Measurements from ENCODE around the gene PTPRK.

PTPRK gene

DNA sequence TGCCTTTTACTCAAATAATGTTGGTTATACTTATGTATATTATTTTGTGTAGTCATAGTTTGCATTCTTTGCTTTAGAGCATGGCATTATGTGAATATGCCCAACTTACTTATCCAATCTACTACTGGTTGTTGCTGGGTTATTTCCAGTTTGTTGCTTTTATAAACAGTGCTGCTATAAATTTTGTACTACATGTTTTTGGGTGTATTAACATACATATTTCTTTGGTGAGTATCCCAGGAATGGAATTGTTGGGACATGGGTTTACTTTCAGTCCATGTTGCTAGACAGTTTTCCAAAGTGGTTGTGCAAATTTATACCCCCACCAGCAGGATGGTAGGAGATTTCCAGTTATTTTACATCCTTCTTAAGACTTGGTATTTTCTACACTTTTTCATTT, 462.5 kb downstream of the PTPRK start:
- DNase-seq = no peak

DNA sequence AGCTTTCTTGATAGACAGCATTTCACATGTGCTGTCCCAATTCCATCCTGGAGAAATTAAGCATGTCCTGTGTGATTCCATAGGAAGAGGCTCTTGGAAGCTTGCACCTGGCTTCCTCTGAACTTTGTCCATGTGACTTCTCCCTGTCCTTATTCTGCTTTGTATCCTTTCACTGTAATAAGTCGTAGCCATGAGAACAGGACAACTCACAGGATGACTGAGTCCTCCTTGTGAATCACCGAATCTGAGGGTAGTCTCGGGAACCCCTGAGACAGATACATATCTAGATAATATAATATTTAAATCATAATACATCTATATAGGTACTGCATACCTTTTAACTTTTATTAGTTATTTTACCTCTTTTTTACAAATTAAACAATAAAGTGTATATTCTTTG, 462.9 kb downstream of the PTPRK start:
- no peak for DNase-seq

DNA sequence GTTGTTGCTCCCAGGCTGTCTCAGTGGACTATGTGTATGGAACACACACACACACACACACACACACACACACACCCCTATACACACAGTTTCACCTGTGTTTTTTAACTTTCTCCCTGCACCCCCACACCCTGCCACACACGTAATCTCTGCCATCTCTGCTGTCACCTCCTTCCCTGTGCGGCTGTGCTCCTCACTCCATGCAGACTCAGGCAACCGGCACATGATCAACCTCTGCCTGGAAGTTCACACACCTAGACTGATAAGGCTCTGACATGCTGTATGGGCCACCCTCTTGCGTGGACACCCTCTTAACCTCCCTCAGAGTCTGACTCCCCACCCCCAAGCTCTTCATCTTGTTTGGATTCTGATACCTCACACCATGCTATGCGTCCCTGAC, 467.3 kb downstream of the PTPRK start:
- DNase-seq = no peak

DNA sequence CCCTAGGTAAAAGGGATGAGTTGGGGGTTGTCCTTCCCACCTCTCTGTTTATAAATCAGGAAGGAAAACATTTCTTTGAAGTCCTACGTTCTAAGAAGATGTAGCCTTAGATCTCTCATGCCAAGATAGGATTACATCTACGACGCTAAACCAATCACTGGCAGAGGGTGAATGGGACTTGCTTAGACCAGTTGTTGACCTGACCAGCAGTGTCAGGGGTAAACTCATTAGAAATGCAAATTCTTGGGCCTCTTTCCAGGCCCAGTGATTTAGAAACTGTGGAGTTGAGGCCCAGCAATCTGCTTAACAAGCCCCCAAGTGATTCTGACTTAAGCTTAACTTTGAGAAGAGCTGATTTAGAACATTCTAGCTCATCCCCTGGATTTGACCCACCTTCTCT, 472.4 kb downstream of the PTPRK start:
- DNase-seq = no peak

DNA sequence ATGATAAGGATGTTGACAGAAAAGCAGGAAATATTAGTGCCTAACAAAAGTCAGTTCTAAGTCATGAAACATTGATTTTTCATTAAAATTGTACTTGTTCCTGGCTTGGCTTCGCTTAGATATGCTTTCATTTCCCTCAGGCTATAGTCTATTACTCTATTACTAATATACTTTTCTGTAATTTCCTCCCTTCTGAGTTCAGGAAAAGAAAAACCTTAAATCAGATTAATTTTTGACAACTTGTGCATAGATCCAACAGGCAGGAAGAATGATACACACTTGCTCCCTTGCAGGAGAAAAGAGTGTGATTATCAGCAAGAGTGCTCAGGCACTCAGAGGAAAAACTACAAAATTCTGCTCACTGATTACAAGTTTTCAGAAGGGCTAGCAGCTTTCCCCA, 474.4 kb downstream of the PTPRK start:
- no peak for DNase-seq

DNA sequence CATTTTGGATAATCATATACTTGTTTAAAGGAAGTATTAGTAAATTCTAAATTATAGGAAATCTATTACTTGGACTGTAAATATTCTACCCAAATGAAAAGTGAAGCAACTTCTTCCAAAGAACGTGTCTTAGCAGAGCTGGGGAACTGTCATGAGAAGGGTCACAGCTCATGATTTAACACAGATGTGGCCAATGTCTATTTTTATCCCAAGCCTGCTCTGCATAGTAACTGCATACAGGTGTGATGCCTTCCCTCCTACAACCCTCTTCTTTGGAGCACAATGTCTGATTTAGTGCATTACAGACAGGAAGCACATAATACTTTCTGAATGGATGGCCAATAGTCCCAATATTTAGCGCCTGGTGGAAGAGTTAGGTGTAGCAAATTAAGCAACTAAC, 480.9 kb downstream of the PTPRK start:
- no peak for DNase-seq

DNA sequence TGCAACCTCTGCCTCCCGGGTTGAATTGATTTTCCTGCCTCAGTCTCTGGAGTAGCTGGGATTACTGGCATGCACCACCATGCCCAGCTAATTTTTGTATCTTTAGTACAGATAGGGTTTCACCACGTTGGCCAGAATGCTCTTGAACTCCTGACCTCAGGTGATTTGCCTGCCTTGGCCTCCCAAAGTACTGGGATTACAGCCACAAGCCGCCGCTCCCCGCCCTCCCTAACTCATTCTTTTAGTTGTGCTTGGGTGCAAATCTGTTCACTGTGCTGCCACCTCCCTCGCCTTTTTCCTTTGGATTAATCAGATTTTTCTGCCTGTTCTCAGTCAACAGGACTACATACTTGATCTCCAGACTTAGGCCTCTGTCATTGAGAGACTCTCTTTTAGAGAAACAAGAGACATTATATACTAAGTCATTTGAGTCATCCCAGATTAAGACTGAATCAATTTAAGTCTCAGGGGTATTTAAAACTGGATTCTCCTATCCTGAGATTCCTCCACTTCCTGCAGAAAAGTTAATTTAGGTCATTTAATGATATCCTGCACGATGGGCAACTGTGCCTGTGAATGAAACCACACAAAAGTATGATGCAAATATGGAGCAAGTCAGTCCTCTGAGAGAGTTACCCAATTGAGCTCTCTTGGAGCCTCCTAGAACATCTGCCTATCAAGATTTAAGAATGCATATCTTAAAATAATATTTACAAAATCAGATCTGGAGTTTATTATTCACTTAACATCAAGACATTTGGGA, 483.4 kb downstream of the PTPRK start:
- DNase-seq = no peak

DNA sequence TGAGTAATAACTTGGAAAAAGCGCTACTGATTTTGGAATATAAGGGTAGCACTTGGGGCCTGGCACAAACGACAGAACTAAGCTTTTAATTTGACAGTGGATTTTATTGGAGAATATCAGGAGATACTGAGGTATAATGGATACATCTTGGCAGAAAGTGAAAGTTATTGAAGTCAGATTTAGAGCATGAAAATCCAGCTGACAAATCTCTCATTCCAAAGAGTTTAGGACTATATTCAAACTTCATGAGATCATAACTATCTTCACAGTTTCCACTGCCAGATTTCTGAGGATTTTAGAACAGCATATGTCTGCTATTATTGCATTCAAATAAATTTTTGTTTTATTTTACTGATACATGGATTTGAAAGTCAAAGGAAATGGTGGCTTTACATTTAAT, 487.2 kb downstream of the PTPRK start:
- no peak for DNase-seq

DNA sequence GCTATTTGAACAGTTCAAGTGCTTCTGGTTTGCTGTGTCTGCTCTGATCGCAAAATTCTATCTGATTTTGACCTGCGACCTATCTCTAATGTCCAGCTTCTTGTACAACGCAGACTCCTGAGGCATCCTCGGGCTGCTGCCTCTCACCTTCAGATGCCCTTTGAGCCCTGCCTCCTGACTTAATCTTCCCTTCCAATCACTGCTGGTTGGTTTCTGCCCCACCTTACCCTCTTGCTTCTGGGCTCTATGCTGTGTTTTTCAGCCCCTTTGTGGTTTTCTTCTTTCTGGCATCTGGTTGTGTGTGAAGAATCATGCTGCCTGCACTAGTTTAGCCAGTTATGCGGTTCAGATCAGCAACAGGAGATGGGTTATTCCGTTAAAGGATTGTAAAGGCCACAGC, 488.4 kb downstream of the PTPRK start:
- no peak for DNase-seq

DNA sequence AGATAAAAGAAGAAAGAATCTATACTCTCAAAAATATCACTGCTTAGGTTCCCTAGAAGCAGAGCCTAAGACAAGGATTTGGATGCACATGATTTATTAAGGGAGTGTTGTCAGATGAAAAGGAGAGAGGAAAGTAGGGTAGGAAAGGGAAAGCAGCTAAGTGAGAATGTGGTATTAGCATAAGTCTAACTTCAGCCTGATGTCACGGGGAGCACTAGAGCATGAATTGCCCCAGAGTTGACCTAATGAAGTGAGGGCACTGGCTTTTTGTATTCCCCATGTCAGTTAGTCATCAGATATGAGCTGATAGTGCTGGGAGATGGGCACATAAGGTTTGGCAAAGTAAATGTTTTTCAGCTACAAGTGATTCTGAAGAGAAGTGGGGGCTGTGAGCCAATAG, 490.6 kb downstream of the PTPRK start:
- DNase-seq = no peak

DNA sequence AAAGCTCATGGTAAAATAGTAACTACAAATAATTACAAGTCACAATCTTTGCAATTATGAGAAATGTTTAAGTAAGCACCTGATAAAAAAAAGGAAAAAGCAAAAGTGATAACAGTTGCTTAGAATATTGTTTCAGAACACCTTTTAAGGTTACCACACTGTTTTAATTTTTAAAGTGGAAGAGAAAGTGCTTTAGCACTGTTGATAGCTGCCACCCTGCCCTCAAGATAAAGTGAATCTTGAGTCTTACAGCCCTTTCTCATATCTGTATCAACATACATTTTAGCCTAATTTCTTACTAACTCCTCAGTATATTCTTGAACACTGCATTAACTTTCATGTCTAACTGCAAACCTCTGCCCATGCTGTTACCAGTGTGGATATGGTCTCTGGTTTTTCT, 492.2 kb downstream of the PTPRK start:
- DNase-seq = no peak

DNA sequence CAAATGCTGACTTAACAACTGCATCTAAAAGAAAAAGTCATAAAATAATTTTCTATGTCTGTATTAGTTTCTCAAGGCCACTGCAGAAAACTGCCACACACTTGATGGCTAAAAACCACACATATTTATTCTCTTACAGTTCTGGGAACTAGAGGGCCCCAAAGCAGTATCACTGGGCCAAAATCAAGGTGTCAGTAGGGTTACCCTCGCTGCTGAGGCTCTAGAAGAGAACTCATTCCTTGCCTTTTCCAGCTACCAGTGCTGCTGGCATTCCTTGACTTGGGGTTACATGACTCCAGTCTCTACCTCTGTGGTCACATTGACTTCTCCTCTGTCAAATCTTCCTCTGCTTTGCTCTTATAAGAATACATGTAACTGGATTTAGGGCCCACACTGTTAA, 494.9 kb downstream of the PTPRK start:
- no peak for DNase-seq

DNA sequence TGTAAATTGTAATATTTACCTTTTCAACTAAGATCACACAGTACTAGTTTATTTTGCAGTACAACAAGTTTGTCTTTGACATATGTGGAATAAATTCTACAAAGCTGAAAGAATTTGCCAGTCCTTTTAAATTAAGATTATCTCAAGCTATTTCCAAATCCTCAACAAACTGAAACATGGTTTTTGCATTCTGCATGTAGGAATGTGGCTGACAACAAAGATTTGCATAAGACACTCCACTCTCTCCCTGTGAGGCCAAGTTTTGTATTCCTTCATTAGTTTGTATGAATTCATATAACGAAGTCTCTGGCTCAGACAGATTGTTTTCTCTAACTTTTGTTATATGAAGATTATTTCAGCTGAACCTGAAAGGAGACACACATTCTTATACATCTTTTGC, 495.4 kb downstream of the PTPRK start:
- no peak for DNase-seq

DNA sequence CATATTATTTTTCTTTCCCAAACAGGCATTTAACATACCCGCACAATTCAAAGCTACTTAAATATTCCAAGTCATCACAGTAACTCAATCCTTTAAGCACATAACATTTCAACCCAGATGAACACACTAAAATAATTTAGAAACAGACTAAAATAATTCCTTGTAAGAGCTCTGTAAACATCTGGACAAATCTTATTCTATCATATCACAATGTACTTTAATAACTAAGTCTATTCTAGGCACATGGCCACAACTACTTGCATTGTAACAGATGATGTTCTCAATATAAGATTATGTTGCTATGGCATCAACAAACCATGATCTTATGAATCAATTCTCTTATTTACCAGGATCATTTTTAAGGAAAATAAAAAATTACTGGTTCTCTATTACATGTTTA, 496.4 kb downstream of the PTPRK start:
- no peak for DNase-seq

DNA sequence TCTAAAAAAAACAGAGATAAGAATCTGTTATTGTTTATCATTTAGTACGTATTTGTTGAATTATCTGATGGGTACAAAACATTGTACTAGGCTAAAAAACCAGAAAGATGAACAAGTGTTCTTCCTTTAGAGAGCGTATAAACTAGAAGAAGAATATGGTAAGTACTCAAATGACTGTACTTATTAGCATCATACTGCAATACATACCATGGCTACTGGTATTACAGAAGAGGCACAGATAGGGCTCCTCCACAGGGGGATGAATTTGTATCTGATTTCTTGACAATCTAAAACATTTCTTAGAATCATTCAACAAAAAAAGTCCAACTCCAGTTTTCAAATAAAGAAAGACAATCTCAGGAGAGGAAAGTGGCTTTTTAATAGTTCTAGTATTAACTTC, 501.6 kb downstream of the PTPRK start:
- DNase-seq = no peak

DNA sequence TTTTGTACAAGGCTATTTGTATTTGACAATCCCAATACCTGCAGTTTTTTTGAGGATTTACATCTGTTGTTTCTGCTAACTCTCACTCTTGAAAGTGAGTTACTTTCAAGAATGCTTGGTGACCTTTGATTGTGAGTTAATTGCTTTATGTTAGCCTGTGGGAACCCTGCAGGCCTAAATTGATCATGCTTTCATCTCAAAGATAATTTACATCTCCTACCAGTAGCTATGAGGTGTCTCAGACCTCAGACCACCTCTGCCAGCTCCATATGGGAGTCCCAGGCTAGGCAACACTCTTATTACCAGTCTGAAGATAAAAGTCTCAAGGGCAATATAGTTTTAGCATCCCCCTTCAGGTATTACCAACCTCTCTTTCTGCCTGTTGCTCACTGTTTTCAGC, 503.1 kb downstream of the PTPRK start:
- DNase-seq = no peak

DNA sequence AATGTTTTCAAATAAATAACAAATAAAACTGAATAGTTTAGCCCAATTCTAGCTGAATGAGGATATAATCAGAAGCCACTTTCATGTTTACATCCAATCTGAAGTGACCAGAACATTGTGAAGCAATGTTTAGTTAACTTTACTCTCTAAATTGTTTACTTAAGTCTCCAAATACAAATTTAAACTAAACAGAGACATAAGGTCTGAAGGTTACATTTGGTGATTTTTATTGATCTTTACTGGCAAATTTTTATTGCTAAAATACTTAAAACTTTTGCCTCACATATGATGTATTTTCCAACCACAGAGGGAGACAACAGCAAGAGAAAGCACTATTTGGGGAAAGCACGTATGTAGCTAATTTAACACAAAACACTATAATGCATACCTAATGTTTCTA, 512.7 kb downstream of the PTPRK start:
- no peak for DNase-seq

DNA sequence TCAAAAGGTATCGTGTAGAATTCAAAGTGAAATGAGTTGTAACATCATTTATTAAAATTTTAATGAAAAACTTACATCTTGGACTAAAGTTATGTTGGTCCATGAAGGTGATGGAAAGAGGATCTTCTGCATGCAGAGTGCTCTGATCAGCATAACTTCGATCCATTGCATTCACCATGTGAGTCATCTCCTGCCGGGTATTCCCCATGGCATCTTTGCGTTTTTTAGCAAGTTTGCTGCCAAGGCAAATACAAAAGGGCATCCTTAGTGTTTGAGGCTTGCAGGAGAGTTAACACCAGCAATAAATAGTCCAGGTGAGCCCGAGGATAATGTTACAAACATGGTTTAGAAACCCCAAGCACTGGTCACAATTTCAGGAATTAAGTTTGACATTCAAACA, 515.4 kb downstream of the PTPRK start:
- DNase-seq = no peak

DNA sequence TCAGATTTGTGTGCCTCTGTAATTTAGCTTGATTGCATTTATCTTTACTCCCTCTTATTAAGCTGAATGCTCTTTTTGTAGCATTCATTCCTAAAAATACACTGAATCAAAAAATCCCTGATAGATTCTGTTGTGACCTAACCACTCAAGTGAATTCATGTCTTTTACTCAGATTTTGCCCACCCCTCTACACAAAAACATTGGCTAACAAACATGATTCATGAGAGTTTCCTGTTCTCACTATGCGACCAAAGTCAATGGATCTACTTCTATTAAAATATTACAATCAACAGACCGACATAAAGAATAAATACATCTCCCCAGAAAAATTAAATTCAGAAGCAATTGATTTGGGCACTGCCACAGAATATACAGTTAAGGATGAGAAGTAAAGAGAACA, 520.0 kb downstream of the PTPRK start:
- no peak for DNase-seq

DNA sequence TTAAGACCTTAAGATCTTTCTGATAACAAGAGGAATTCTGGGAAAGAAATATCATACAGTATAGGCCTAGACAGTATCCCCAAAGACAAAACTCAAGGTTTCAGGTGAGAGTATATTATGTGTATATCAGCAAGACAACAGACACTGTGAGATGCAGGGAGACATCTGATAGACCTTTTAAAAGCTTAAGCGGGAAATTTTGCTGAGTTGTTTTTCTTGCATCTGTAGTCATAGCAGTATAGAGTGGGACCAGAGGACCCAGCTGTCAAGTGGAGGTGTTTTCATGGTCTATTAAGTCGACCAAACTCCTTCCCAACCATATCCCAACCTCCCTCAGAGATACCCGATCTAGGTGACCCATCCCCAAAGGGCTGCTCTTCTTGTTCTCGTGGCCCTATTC, 521.4 kb downstream of the PTPRK start:
- DNase-seq = no peak

DNA sequence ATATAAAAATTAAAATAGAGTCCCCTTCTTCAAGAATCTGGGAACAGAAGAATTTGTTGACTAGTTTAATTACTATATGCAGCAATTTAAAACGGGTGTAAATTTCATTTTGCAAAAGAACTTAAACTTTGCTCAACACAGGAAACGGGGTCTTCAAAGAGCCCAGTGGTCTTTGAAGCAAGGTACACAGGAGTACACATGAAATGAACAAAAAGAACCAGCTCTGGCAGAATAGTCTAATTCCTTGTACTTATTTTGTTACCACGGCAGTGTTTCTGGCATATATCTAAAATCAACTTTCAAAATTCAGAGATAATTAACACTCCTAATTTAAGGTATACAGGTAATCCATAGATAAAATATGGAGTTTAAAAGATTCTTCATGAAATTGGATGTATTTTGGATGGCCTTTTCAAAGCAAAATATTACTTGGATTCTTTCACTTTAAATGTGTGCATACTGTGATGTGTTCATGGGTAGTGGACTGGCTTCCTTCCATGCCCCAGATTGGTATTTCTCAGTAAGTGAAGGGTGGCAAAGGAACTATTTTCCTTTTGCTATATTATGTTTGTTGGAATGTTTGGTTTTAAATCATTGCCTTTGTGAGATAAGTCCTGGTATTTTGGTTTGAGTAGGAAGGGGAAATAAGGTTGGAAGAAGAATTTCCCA, 522.8 kb downstream of the PTPRK start:
- DNase-seq = no peak

DNA sequence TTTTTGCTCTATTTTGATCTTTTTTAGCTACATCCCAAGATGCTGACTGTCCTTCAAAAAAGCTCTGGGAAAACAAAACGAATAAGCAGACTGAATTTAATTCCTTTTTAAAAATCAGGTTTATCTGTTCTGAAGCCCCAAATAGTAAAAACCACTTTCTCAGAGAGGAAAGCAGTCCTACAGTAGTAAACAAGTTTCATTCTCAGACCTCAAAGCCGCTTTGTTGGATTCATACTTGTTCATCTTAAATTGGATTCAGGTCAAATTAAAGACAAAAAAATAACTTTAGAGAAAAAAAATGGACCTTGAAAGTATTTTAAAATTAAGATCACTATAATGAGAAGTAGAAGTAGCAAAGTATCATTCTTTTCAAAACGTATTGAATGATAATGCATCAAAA, 523.5 kb downstream of the PTPRK start:
- no peak for DNase-seq

DNA sequence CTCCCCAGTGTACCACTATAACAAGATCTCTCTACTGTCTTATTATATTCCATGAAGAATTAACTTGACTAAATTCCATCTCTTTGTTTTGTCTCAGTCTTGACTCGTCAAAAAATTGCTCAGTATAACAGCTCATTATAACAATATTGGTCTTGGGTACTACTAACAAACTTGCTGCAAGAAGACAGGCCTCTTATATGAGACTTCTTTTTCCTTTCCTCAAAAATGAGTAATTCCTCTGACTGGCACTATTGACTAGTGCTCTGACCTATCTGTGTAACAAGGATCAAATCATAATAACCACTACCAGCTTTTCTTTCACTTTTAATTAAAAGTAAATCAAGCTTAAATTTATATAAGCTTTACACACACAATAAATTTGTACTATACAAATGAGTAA, 528.3 kb downstream of the PTPRK start:
- no peak for DNase-seq

DNA sequence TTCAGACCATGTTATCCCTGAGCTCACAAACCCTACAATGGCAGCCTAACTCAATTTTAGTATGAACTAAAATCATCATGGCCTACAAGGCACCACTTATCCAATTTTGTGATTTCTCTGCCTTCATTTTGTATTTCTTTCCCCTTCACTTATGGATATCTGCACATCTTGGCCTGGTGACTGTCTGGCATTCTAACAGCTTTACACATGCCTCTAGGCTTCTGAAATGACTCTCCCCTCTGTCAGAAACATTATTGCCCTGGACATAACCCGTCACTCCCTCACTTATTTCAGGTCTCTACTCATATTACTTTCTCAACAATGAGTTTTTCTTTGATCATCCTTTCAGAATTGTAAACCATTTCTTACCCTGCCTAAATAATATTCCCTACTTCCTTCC, 530.3 kb downstream of the PTPRK start:
- no peak for DNase-seq

DNA sequence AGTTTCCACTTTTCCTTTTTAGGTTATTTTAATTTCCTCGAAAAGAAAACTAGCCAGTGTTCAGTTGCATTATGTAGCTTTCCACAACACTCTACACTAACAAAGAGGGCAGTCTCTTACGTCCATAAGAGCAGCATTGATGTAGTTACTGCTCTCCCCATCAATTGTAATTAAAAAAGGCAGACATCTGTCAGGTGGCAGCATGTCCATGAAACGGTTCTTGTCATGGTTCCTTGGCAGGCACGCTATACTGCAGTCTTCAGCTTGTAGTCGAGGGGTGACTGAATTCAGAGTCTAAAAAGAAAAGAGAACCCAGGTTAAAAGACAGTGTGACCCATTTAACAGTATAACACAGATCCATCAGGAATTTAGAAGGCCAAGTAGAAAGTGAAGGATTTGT, 539.4 kb downstream of the PTPRK start:
- no peak for DNase-seq
